ENCODE results near the gene SLC2A11.
"Not testable (repeated sequence)": the region's sequence is repeated elsewhere in the genome, so short reads cannot be mapped to it uniquely, and the experiment has no call there.

The SLC2A11 gene

DNA sequence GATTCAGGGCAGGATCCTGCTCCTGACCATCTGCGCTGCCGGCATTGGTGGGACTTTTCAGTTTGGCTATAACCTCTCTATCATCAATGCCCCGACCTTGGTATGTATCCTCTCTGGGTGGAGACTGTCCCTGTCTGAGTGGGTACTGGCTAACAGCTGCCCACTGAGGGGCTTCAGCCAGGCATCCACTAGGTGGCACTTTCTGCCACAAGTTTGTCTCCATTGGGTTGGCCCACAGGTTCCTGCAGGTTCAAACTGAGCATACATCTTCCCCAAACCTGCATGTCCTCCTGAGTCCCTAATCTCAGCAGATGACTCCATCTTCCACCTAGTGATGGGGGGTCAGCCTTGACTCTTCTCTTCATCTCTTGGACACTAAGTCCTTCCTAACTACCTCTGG is 4.4 kb downstream of the SLC2A11 start:
- TF ChIP-seq, protein P1, sequence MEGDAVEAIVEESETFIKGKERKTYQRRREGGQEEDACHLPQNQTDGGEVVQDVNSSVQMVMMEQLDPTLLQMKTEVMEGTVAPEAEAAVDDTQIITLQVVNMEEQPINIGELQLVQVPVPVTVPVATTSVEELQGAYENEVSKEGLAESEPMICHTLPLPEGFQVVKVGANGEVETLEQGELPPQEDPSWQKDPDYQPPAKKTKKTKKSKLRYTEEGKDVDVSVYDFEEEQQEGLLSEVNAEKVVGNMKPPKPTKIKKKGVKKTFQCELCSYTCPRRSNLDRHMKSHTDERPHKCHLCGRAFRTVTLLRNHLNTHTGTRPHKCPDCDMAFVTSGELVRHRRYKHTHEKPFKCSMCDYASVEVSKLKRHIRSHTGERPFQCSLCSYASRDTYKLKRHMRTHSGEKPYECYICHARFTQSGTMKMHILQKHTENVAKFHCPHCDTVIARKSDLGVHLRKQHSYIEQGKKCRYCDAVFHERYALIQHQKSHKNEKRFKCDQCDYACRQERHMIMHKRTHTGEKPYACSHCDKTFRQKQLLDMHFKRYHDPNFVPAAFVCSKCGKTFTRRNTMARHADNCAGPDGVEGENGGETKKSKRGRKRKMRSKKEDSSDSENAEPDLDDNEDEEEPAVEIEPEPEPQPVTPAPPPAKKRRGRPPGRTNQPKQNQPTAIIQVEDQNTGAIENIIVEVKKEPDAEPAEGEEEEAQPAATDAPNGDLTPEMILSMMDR (conservative IDR thresholded peaks at IDR 0.05; ENCODE audit: low read length): peak; percentile 64
- peak; percentile 43 for DNase-seq (ENCODE audit: low read depth)

GRCh38 chr22:23864499-23865154 is 7.0 kb downstream of the SLC2A11 start:
- not testable (repeated sequence) for H3K4me3 ChIP-seq (ENCODE audit: low read length); DNase-seq (ENCODE audit: low read depth)

More for the DNA sequence above, 4.4 kb downstream of the SLC2A11 start:
- H3K4me3 ChIP-seq (ENCODE audit: low read length): no peak overlapping the region

- no peak for DNase-seq (ENCODE audit: low read depth)
- TF ChIP-seq, protein P1 (conservative IDR thresholded peaks at IDR 0.05; ENCODE audit: low read length): no peak
- H3K4me3 ChIP-seq (ENCODE audit: low read length): no peak overlapping the region
These were observed 10.9 kb downstream of the SLC2A11 start for GRCh38 chr22:23868580-23868979.

DNA sequence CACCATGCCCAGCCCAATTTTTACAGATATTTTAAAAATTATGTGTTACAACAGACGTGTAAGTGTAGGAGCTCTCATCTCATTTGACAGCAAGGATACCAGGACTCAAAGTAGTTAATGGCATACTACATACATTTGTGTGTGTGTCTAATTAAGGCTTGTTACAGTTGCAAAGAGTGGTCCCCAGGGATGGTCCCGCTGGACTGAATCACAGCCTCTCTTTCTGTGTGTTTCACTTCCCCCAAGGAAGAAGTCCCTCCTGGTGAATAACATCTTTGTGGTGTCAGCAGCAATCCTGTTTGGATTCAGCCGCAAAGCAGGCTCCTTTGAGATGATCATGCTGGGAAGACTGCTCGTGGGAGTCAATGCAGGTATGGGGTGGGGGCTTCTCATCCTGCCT is 17.2 kb downstream of the SLC2A11 start:
- no peak for DNase-seq (ENCODE audit: low read depth)
- no peak overlapping the region for H3K4me3 ChIP-seq (ENCODE audit: low read length)
- TF ChIP-seq, protein P1 (conservative IDR thresholded peaks at IDR 0.05; ENCODE audit: low read length): no peak

- no peak overlapping the region for H3K4me3 ChIP-seq (ENCODE audit: low read length)
- TF ChIP-seq, protein P1 (conservative IDR thresholded peaks at IDR 0.05; ENCODE audit: low read length): no peak
- no peak for DNase-seq (ENCODE audit: low read depth)
These were observed 18.1 kb downstream of the SLC2A11 start for GRCh38 chr22:23875801-23876200.

GRCh38 chr22:23877566-23877965 is 19.9 kb downstream of the SLC2A11 start:
- H3K4me3 ChIP-seq (ENCODE audit: low read length): no peak overlapping the region
- TF ChIP-seq, protein P1 (conservative IDR thresholded peaks at IDR 0.05; ENCODE audit: low read length): no peak
- no peak for DNase-seq (ENCODE audit: low read depth)

DNA sequence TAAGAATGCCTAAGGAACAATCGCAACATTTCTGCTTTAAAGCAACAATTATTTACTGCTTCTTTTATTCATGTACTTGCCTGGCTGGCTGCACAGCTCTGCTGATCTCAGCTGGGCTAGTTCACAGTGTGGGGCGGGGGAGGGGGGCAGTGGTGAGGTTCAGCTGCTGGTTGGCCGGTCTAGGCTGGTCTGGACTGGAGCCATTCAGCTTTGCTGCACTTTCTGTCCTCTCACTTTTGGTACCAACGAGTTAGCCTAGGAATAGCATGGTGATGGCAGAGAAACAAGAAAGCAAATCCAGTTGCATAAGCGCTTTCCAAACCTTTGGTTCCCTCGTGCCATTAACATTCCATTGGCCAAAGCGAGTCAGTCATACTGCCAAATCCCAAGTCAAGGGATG is 20.5 kb downstream of the SLC2A11 start:
- TF ChIP-seq, protein P1 (conservative IDR thresholded peaks at IDR 0.05; ENCODE audit: low read length): no peak
- H3K4me3 ChIP-seq (ENCODE audit: low read length): no peak overlapping the region
- DNase-seq (ENCODE audit: low read depth): no peak

Measured in AG10803 (cell line).